ENCODE results near the gene CCDC92.

DNA sequence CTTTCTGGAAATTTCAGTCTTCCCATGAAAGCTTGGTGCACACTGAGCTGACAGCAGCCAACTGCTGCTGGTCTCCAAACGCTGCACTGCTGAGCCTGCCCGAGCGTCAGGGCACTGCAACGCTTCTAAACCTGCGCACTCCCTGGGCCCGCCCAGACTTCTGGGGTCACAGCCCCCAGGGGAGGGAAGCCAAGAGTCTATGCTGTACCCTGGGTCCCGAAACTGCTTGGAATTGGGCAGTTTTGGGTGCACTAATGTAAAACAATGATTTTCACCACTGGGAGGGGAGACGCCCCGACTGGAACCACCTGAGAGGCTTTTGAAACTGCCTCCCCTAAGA, 32.0 kb downstream of the CCDC92 start:
- TF ChIP-seq DPF2 (IDR thresholded peaks at IDR 0.05) (no peak), SUPT20H (IDR thresholded peaks at IDR 0.05; ENCODE audit: borderline replicate concordance, control insufficient read depth, low read depth, low read length) (no peak), EP300 (IDR thresholded peaks at IDR 0.05; ENCODE audit: borderline replicate concordance in 1 of 2, control insufficient read depth in 1 of 2, low read depth in 2 of 2, low read length in 2 of 2) (no peak), BHLHE40 (IDR thresholded peaks at IDR 0.05; ENCODE audit: borderline replicate concordance in 1 of 2, low read depth in 2 of 2, low read length in 1 of 2) (no peak), TCF7 (IDR thresholded peaks at IDR 0.05; ENCODE audit: borderline replicate concordance) (no peak)

All from GM12878 (cell line).